Activated CD4-positive, alpha-beta T cell treated with anti-CD3 and anti-CD28 coated beads, Interleukin-2, Interleukin-6, amounts not matched to agents 100 ng/mL and 50 ng/mL, durations not matched to agents 16 hours and 8 hours (primary cell): ENCODE measurements around the gene SIN3A.
A peak's percentile ranks its signal among the peaks of the same experiment; 100 is the strongest.
"Not testable (repeated sequence)": the region's sequence is repeated elsewhere in the genome, so short reads cannot be mapped to it uniquely, and the experiment has no call there.

Experiments used
- DNase-seq: peaks from one replicate; pipeline ENCODE4 v3.0.0-alpha.2; 2020

The SIN3A gene

GRCh38 chr15:75451674-75452363 is at the start of gene SIN3A:
TSS of gene SIN3A (minus strand) at chr15:75451690. CDS start at chr15:75430375, 21,315 bp downstream.
- peak; percentile 100 for DNase-seq

DNA sequence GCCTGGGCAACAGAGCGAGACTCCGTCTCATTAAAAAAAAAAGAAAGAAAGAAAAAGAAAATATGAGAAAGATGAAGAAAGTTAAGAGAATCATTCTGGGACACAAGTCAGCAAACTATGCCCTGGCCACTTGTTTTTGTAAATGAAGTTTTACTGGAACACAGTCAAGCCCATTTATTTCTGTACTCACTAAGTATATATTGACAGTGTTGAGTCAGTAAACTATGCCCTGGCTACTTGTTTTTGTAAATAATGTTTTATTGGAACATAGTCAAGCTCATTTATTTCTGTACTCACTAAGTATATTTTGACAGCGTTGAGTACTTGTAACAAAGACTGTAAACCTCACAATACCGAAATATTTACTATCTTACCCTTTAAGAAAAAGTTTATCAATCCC is 42.2 kb upstream of the SIN3A start:
- no peak for DNase-seq

- no peak for DNase-seq
Measured at GRCh38 chr15:75483961-75484360, 32.5 kb upstream of the SIN3A start.

DNA sequence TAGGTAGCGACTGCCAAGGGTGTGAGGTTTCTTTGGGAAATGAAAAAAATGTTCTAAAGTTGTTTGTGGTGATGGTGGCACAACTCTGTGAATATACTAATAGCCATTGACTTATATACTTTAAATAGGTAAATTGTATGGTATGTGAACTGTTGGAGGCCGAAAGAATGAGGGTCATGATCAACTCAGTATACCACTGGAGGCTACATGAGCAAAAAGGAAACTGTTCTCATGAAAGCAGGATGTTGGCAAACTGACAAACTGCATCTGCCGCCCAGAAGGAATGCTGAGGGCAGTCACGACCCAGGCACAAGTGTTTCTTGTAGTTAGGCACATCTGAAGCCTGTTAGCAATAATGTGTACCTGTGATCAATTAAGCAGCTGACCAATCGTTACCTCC is 32.1 kb upstream of the SIN3A start:
- peak; percentile 8 for DNase-seq

DNA sequence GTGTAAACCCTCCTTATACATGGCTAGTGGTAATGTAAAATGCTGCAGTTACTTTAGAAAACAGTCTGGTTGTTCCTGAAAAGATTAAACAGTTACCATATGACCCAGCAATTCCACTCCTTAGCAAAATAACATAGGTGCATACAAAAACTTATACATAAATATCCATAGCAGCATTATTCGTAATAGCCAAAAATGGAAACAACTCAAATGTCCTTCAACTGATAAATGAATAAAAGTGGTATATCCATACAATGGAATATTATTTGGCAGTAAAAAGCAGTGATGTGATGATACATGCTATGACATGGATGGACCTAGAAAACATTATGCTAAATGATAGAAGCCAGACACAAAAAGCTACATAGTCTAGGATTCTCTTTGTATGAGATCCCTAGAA is 31.6 kb upstream of the SIN3A start:
- DNase-seq = no peak

DNA sequence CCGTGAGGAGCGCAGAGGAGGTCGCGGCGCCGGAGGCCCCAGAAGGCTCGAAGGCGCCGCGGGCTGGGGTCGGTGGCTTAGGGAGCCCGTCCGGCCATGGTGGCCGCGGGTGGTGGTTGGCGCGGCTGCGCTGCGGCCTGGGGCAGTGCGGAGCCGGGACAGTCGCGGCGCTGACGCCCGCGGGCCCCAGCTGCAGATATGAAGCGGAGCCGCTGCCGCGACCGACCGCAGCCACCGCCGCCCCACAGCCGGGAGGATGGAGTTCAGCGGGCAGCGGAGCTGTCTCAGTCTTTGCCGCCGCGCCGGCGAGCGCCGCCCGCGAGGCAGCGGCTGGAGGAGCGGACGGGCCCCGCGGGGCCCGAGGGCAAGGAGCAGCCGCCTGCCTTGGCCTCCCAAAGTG is 29.0 kb upstream of the SIN3A start:
- DNase-seq = not testable (repeated sequence)

DNA sequence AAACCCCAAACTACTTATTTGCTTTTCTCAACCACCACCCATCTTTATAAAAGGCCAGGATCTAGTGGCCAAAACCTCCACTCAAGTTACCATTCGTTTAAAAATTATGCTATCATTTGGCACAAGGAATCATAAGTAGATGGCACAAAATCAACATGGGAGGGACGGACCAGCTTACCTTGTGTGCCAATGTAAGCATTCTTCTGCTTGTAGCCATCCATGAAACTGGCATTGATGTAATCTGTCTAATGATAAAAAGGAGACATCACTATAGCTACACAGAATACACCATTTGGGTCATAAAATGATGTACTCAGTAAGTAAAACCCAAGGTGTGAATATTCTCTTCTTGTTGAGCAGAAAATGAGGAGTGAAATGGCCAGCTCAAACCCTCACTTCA is 28.2 kb upstream of the SIN3A start:
- DNase-seq = no peak

DNA sequence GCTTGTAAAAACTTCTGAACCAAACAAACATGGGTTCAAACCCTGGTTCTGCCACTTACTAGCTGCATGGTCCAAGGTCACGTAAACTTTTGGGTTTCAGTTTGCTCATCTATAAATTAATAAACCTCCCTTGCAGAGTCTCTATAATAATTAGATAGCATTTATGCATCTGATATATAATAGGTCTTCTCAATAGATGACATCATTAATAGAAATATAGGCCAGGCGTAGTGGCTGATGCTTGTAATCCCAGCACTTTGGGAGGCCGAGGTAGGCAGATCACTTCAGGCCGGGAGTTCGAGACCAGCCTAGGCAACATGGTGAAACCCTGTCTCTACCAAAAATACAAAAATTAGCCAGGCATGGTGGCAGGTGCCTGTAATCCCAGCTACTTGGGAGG is 25.6 kb upstream of the SIN3A start:
- DNase-seq = not testable (repeated sequence)

DNA sequence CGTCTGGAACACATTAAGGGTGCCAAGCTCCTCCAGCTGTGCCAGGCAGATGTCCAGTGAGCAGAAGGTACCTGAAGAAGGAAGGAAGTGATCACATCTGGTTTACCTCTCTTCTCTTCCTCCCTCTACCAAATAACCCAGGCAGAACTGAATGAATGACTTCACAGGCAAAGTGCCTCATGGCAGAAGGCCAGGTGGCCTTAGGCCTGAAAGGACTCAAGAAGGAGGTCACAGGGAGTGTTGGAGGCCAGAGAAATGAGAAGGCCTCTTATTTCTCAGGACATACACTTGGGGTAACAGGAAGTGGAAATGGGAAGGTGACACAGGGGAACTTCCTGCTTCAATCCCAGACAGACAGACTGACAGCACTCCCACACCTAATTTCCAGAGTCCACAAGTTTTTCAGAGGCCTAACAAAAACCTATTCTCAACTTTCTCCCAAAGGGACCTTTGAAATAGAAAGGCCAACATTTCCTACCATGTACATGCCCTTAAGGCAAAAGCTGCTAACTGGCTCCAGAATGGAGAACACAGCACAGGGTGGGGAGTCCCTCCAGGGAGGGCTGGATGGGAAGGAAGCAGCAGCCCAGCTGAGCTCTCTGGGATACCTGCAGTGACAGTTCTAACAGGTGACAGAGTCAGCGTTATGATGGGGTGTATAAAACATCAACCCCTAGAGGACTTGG is 17.6 kb upstream of the SIN3A start:
- DNase-seq = no peak

- no peak for DNase-seq
Measured at GRCh38 chr15:75460646-75461045, 9.2 kb upstream of the SIN3A start.

- DNase-seq = no peak
Measured at GRCh38 chr15:75459581-75459980, 8.1 kb upstream of the SIN3A start.

DNA sequence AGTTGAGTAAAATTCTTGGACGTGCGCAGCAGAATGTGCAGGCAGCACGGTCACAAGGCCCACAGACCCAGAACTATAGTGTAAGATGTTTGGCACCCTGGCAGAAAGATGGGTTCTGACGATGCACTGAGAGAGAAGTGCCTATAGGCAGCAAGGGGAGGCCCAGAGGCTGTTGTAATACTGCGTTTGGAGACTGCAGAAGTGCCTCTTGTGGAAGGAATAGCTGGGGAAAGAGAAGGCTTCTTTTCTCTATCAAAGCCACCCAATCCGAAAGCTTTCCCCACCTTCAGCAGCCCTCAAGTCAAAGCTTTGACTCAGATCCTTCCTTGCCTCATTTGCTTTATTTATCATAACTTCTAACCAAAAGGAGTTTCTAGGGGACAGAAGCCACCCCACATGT is 5.2 kb upstream of the SIN3A start:
- no peak for DNase-seq

- DNase-seq = peak; percentile 70
Measured at GRCh38 chr15:75455982-75456531, 4.6 kb upstream of the SIN3A start.

GRCh38 chr15:75455424-75455981 is 4.0 kb upstream of the SIN3A start:
- peak; percentile 90 for DNase-seq

DNA sequence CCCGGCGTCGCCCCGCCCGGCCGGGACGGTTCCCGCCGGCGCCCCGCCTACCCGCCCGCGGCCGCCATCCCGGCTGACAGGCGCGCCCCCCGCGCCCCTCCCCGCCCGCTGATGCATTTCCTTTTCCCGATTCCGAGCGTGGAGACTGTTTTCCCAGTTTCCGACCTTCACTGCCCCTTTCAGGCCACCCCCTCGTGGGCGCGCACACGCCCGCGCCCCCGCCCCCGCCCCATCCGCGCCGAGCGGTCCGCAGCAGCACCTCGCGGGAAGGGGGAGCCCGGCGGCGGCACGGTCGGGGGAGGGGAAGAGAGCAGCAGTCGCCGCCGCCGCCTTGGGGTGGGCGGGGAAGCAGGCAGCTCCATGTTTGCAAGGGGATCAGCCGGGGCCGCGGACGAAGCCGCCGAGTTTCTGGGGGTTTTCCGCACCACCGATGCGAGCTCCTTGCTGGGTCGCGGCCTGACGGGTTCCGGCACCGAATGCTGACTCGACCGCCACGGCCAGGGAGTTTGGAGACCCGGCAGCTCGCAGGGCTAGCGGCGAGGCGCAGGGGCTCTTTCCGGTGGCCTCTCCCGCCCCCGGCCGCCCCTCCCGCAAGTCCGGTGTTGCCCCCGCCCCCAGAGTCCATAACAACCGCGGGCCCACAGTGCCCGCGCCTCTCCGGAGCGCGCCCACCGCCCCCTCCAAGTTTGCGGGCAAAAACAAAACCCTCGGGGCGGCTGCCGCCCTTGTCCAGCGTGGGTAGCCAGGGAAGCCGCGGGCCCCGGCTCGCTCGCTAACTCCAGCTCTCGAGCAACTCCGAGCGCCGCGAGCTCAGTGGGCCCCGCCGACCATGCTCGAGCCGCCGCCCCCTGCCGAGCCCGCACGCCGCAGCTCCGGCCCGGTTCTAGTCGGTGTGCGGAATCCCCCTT is 3.2 kb upstream of the SIN3A start:
- peak; percentile 80 for DNase-seq

DNA sequence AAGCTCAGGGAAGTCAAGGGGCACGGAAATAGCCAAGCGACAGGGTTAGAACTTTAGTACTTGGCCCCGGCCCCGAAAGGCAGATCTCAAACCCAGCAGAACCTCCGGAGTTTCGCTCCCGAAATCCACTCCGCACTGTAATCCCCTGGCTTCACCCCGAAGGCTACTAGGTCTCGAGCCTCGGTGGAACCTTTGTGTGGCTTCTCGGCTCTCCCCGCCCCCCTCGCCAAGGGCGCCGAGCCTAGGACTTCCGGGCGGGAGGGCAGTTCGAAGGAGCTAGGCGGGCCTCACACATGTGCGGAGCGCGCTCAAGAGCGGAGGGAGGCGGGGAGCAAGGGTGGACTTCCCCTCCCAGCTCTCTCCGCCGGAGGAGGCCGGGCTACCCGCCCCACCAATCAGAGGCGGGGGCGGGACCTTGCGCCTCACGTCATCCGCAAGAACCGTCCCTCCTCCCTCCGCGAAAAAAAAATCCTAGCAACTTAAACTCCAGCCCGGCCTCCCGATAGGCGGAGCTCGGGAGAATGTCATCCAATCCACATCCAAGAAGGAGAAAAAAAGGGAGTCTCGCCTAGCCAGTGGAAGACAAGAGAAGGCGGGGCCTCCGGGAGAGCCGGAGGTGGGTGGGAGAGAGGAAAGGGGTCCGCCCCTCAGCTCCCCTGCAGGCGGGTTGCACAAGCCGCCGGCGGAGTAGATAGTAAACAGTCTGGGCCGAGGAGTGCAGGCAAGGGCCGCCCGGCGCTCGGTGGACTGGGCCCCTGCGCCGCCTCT is 2.4 kb upstream of the SIN3A start:
- DNase-seq = peak; percentile 98

DNA sequence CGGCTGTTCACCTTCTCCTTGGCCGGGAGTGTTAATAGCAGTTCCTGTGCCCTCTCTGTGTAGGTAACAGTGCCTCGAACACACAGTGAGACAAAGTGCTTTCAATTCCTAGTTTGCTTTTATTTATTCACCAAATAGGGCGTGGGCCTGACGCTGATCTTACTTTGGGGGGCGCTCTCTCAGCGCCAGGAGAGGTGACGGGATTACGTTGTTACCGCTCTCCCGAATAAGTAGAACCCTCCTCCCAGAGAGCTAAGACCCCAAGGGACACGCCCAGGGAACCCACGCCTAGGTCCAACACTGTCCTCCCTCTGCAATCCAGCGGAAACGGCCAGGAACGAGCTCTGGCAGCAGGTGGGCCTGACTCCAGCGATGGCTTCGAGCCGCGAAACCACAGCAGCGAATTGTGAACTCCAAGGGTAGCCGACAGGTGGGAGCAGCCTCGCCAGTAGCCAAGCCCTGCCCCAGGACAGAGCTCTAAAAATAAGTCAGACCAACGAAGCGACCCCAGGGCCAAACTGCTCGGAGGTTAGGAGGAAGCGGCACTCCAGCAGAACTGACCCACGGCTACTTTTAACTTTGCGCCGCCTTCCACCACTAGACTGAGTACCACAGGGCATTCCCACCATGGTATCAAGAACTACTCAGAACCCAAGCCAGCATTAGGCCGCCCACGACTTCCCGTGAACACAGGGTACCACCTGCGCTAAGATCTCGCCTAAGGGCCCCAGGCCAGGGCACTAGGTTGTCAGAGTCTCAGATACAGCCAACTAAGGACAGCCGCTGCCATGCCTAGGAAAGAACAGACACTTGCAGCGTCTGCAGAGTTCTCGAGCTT is 1.6 kb upstream of the SIN3A start:
- peak; percentile 57 for DNase-seq

DNA sequence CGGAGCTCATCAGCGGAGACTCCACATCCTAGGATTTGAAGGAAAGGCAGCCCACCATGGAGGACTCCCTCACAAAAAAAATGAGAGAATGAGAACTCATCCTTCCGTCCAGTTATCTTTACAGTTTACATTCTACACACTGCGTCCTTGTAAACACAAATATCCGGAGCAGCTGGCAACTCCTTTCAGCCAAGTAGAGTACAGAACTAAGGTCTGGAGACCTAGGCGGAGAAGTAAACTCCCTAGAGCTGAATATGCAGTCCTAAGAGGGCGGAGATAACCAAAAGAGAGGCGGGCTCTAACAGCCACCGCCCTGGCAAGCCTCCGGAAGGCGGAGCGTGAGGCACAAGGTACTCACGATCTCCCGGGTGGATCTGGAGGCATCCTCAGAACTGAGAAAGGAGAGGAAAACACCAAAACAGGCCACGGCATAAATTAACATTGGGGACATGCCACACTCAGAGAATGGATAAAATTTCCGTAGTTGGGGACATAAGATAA is 924 bp upstream of the SIN3A start:
- DNase-seq = peak; percentile 88

- DNase-seq = no peak
Measured at GRCh38 chr15:75451202-75451673, 252 bp downstream of the SIN3A start.

DNA sequence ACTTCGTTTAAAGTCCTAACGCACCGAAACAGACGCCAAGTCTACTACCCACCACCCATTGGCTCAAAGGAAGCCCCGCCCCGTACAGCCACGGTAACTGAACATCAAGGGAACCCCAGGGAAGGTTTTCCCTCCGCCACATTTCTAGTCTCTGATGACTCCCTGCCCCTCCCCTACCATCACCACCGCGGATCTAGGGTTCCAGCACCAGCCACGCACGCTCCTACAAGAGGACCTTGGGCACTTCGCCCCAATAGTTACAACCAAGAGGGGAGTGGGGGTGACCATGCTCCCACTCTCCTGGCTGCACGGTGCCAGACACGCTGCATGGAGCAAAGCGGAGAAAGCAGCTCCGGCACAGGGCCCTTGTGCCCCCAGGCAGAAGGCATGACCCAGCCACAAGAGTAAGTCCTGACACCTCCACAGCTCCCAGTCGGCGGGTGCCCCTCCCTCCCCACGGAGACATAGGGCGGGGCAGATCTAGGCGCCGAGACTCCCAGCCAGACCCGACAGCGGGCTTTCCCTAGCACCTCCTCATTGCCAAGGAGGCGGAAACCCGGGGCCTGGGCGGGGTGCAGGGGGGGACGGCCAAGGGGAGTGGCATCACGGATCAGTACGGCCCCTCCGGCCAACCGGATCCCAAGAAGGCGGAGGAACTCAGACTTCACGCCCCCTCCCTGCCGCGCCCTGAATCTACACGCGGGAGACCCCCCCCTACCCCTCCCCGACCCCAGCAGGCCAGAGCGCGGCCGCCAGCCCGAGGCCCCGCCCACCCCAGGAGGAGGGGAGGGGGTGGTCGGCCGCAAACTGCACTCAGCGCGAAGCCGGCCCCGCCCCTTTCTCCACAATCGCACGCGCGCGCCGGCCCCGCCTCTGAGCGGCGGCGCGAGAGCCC is 936 bp downstream of the SIN3A start:
- peak; percentile 99 for DNase-seq
